K562 (cell line): ENCODE data around the gene MARVELD1.

Source experiments
- EHMT2 ChIP-seq: fragments of 450-650 bp; IDR thresholded peaks from 2 replicates; pipeline ENCODE4 v1.6.1; 2018; ENCODE audit warnings: antibody characterized with exemption
- FOSL1 ChIP-seq: fragments of 200-800 bp; sonication (Bioruptor generic); conservative IDR thresholded peaks from 2 replicates; pipeline ENCODE4 v1.6.1; 2016; ENCODE audit warnings: missing genetic modification characterization, missing compliant biosample characterization
- KDM1A ChIP-seq, 2 experiments: fragments of 450-650 bp; IDR thresholded peaks; 2 replicates each; pipeline ENCODE4 v1.6.1; 2016; ENCODE audit warnings: mild to moderate bottlenecking in 2 of 2
- NBN ChIP-seq: fragments of 450-650 bp; IDR thresholded peaks from 2 replicates; pipeline ENCODE4 v1.6.1; 2016; ENCODE audit warnings: low read depth, mild to moderate bottlenecking
- NR2C2 ChIP-seq, 2 experiments: fragments of 200-800 bp in 1 of 2; sonication (Bioruptor generic) in 1 of 2; sonication (generic) in 1 of 2; formaldehyde crosslinking in 1 of 2; IDR thresholded peaks; 2 replicates each; pipeline versions ENCODE4 v1.6.1 to v1.8.0; 2016 to 2022; ENCODE audit warnings: mild to moderate bottlenecking in 1 of 2, missing compliant biosample characterization in 1 of 2, missing genetic modification characterization in 1 of 2, missing genetic modification reagents in 1 of 2
- POLR2AphosphoS2 ChIP-seq: IDR thresholded peaks from 2 replicates; pipeline ENCODE4 v1.6.1; 2012; ENCODE audit warnings: low read length, improper control_type of control experiment
- SIN3A ChIP-seq, 2 experiments: fragments of 150-350 bp in 1 of 2; IDR thresholded peaks; 2 replicates each; pipeline ENCODE4 v1.6.1; 2011 to 2016; ENCODE audit warnings: borderline replicate concordance in 2 of 2, low read depth in 2 of 2, low read length in 2 of 2, mild to moderate bottlenecking in 2 of 2, moderate library complexity in 2 of 2; ENCODE audit not compliant: control insufficient read depth in 1 of 2
- ZNF175 ChIP-seq: fragments of 200-800 bp; sonication (Bioruptor generic); IDR thresholded peaks from 2 replicates; pipeline ENCODE4 v1.6.1; 2016; ENCODE audit warnings: low read depth, mild to moderate bottlenecking, missing genetic modification characterization, missing compliant biosample characterization
- TF ChIP-seq, protein P1 (sequence below), 3 experiments: IDR thresholded peaks in 2 of 3; conservative IDR thresholded peaks in 1 of 3; 2 replicates each; pipeline ENCODE4 v1.5.1; 2011 to 2012; ENCODE audit warnings: low read length in 3 of 3, mild to moderate bottlenecking in 3 of 3, control low read depth in 2 of 3, improper control_type of control experiment in 1 of 3, inconsistent platforms in 1 of 3, low read depth in 1 of 3, mixed read lengths in 1 of 3, moderate library complexity in 1 of 3; ENCODE audit not compliant: insufficient read depth in 2 of 3
- TF ChIP-seq, protein P2 (sequence below): fragments of 450-650 bp; IDR thresholded peaks from 2 replicates; pipeline ENCODE4 v1.6.1; 2016; ENCODE audit warnings: antibody characterized with exemption

DNA sequence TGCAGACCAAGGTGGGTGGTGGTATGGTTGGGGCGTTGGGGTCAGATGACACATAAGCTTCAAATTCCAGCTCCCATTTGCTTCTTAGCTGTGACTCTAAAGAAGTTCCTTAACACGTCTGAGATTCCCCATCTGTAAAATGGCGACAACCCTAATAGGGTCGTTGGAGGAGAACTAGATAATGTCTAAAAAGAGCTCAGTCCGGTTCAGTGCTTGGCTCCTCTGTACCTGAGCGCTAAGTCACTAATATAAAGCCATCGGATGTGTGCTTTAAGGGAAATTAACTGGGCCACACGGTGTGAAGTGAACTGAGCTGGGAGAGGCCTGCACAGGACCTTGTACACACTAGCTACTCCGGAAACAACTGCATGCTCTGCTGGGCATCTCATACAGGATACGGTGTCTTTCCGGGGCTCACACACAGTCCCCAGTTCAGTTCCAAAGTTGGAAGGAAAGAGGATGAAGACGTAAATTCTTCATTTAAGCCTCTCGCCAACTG, 22.9 kb downstream of the MARVELD1 start:
- no peak for TF ChIP-seq KDM1A (IDR thresholded peaks at IDR 0.05)
- no peak for TF ChIP-seq ZNF175 (CRISPR knock-in tag)
- no peak for TF ChIP-seq POLR2AphosphoS2
- no peak; the same call in 1 of the 2 replicates for TF ChIP-seq EHMT2
- TF ChIP-seq FOSL1 (tag): no peak
- no peak for TF ChIP-seq NR2C2 (CRISPR knock-in tag; IDR thresholded peaks at IDR 0.05)
- no peak for TF ChIP-seq NR2C2 (tag; IDR thresholded peaks at IDR 0.05)
- no peak for TF ChIP-seq NBN
- TF ChIP-seq, protein P1, sequence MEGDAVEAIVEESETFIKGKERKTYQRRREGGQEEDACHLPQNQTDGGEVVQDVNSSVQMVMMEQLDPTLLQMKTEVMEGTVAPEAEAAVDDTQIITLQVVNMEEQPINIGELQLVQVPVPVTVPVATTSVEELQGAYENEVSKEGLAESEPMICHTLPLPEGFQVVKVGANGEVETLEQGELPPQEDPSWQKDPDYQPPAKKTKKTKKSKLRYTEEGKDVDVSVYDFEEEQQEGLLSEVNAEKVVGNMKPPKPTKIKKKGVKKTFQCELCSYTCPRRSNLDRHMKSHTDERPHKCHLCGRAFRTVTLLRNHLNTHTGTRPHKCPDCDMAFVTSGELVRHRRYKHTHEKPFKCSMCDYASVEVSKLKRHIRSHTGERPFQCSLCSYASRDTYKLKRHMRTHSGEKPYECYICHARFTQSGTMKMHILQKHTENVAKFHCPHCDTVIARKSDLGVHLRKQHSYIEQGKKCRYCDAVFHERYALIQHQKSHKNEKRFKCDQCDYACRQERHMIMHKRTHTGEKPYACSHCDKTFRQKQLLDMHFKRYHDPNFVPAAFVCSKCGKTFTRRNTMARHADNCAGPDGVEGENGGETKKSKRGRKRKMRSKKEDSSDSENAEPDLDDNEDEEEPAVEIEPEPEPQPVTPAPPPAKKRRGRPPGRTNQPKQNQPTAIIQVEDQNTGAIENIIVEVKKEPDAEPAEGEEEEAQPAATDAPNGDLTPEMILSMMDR (IDR thresholded peaks at IDR 0.05 in 2 of 3, conservative IDR thresholded peaks at IDR 0.05 in 1 of 3; ENCODE audit: insufficient read depth in 2 of 3, low read depth in 1 of 3, low read length in 3 of 3): no peak
- TF ChIP-seq, protein P2, sequence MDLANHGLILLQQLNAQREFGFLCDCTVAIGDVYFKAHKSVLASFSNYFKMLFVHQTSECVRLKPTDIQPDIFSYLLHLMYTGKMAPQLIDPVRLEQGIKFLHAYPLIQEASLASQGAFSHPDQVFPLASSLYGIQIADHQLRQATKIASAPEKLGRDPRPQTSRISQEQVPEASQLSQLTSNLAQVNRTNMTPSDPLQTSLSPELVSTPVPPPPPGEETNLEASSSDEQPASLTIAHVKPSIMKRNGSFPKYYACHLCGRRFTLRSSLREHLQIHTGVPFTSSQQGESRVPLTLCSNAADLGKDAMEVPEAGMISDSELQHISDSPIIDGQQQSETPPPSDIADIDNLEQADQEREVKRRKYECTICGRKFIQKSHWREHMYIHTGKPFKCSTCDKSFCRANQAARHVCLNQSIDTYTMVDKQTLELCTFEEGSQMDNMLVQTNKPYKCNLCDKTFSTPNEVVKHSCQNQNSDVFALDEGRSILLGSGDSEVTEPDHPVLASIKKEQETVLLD: no peak
- TF ChIP-seq SIN3A (IDR thresholded peaks at IDR 0.05; ENCODE audit: borderline replicate concordance in 2 of 2, control insufficient read depth in 1 of 2, low read depth in 2 of 2, low read length in 2 of 2): no peak
